GM21786 (cell line): Measurements from ENCODE around the gene WDR5B.

Experiments
- ATAC-seq: cut with Tn5 transposase; IDR thresholded peaks from one replicate; pipeline ENCODE4 v1.9.1; 2021; ENCODE audit not compliant: unreplicated experiment

WDR5B gene

DNA sequence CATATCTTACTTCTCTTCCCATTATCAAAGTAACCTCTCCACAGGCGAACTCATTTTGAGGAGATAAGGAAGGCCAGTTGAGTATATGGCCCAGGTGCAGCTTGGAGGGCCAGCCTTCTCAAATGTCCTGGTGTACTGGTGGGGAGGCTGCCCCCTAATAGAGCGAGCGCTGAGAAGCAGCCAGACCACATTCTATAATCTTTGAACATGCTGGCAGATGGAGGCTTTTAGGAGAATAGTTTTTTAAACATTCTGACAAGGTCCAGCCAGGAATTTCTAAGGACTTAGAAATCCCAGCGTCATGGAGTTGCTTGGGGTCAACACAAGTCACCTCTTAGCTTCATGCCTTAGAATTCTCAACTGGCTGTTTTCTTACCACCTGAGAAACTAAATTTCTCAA, 5.8 kb downstream of the WDR5B start:
- ATAC-seq: no peak

DNA sequence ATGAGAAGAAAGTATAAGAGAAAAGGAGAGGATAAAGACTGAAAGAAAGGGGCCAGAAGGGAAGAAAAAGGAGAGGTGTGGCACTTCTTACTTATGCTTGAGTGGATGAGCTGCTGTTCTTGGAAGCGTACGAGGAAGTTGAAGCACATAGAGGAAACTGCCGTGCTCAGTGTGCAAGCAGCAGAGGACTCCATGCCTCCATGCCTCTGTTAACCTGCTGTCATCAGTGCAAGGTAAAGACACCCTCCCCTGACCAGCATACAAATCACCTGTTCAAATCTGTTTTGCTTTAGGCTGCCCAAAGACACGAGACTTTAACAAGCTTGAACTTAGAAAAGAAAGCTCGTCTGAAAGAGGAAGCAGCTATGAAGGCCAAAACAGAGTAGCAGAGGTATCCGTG, 6.4 kb downstream of the WDR5B start:
- no peak for ATAC-seq

DNA sequence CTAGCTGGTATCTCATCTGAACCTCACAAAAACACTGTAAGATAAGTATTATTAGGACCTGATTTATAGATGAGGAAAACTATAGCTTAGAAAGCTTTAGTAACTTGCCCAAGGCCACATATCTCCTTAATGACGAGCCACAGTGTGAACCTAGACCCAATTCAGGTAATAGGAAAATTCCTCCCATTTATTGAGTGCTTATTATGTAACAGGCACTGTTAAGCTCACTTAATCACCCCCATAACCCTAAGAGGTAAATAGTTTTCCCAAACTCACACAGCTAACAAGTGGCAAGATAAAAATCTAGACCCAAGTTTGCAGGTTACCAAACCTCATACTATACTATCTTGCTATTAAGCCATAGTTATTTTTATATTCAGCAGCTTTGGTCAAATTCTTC, 7.9 kb downstream of the WDR5B start:
- no peak for ATAC-seq

DNA sequence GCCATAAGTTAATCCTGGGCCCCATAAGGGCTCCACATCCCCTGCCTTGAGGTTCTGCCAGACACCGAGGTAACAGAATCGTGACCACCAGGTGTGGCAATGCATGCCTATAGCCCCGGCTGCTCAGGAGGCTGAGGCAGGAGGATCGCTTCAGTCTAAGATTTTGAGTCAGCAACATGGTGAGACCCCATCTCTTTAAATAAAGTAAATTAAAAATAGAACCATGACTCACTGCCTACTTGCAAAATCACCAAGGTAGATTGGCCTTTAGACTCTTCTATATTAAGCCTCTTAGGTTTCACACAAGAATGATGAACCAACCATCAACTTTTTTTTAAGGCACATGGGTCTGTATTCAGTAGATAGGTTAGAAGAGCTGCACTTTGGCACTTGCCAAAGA, 9.7 kb downstream of the WDR5B start:
- no peak for ATAC-seq

DNA sequence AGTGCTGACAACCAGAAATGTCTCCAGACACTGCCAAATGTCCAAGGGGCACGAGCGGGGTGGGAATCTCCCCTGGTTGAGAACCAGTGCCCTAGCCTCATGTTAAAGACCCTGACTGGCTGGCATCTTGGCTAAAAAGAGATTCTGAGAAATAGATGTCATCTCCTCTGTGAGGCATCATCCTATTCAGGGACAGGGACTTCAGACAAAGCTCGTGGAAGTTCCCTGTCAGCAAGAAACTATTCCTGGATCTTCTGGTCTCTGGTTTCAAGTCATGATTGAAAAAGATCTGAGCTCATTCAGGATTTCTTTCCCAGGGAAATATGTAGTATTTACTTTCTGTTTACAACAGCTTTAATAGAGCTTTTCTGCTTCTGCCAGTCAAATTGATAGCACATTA, 10.8 kb downstream of the WDR5B start:
- ATAC-seq: no peak

DNA sequence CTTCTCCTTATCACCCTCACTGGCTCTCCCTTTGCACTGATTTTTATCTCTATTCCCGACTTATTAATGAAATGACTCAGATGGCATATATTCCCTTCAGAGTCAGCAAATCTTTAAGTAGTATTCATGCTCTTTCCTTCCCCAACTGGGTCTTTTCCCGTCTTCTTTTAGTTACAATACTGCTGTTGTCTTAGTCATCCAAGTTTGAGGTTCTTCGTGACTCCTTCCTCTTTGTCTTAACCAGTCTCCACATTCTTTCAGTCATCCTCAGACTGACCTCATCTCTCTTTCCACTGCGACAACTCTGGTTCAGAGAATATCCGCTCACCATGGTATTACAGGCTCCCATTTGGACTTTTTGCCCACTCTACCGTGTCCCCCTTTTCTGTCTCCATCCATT, 12.4 kb downstream of the WDR5B start:
- ATAC-seq: no peak

DNA sequence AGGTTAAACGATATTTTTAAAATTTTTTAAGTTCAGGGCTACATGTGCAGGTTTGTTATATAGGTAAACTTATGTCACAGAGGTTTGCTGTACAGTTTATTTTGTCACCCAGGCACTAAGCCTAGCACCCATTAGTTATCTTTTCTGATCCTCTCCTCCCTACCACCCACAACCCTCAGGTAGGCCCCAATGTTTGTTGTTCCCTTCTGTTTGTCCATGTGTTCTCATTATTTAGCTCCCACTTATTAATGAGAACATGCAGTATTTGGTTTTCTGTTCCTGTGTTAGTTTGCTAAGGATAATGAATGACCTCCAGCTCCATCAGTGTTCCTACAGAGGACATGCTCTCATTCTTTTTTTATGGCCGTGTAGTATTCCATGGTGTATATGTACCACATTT, 16.9 kb downstream of the WDR5B start:
- ATAC-seq: no peak

DNA sequence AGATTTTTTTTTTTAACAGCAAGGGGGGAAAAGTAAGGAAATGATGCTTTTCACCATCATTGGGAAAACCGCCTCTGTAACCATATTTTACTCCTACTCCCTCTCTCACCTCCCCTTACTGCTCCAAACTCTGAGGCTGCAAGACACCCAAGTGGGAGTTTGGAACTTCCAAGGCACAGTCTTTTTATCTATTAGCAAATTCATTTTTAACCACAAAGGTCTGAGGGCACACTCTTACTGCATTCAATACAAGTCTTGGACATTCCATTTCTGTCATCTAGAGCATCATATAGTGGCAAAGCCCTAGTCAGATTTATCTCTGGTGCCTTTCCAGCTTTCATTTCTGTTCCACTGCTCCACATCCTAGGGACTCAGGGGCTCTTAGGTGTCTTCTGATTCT, 18.7 kb downstream of the WDR5B start:
- no peak for ATAC-seq

DNA sequence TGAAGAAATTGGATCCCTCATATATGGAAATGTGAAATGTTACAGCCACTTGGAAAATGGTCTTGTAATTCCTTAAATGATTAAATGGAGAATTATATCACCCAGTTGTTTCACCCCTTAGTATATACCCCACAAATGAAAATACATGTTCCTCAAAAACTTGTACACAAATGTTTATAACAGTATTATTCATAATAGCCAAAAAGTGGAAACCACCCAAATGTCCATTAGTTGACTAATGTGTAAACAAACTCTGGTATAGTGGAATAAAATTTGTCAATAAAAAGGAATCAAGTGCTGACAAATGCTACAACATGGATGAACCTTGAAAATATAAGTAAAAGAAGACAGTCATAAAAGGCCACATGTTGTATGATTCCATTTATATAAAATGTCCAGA, 19.4 kb downstream of the WDR5B start:
- ATAC-seq: no peak

DNA sequence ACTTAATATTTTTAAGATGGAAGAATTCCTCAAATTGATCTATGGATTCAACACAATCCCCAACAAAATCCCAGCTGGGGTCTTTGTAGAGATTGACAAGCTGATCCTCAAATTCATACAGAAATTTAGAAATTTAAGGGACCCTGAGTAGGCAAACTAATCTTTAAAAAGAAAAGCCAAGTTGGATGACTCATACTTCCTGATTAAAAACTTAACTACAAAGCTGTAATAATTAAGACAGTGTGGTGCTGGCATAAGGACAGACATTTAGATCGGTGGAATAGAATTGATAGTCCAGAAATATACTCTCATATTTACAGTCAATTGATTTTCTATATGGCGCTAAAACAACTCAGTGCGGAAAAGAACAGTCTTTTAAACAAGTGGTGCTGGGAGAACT, 20.3 kb downstream of the WDR5B start:
- no peak for ATAC-seq

DNA sequence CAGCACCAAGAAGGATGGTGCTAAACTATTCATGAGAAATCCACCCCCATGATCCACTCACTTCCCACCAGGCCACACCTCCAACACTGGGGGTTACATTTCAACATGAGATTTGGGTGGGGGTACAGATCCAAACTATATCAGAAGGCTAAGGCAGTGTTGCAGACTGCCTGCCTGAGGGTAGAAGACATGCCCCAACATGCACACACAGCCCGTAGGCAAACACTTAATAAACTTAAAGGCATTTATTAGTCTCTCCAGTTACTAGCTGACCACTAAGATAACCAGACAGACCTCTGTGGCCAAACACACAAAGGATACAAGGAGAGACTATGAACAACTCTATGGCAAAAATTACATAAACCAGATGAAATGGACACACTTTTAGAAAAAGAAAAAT, 21.7 kb downstream of the WDR5B start:
- ATAC-seq: no peak

DNA sequence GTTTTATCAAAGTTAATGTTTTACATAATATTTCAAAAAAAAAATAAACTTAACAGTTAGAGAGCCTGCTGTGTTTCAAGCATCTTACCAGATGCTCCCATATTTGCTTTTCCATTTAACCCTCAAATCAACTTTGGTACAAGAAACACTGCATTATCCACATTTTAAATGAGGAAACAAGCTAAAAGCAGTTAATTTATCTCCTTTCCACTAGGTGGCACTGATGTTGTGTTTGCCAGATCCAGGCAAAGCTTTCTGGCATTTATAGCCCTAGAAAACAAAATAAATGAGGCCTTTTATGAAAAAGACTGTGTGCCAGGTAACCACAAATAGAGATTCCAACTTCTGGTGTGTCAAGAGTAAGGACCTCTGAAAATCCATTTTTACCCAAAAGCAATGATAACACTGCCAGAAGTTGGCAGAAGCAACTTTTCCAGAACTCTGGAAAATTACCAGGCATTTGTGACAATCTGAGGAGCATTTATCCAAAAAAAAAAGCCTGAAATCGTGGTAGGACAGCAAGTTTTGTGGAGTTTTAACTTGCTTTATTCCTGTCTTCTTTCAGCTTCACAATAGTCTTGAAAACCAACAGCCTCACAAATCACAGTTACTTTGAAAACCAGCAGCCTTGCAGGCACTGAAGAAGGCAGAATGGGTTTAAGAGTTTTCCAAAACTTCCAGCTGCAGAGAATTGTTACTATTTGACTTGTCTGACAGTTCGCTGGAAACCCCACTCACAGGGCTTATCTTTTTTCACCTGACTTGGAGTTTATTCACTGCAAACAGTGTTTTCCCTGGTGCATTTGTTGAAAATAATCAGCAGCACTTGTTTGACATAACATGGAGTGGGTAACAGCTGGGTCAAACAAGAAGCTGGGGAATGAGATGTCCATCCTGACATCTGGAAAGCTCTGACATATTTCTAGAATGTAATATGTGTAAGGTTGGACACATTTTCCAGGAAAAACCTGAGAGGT, 22.7 kb downstream of the WDR5B start:
- ATAC-seq: no peak

DNA sequence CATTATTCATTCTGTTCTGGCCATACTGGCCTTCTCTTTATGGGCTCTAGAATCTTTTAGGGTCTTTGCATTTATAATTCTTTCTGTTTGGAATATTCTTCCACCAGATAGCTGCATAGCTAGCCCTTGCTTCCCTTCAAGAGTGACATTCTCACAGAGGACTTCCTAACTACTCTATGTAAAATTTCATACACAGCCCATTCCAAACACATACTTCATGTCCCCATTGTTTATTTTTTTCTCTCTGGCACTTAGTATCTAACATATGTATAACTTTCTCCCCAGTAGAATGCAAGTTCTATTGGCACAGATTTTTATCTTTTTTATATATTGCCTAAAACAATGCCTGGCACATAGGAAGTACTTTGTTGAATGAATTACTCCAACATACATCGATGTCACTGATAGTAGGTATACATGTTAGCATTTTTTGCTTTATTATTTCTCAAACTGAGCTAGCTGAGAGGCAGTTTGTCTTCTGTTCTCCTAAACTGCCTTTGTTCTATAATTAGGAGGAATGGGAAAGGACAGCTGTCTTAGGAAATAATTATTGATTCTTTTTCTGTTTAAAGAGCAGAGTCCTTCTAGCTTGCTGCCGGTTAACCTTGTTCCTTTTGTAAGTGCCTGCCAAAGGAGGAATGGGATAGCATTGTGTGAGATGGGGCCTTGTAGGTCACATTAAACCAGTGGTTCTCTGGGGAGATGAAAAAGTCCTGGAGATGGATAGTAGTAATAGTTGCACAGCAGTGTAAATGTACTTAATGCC, 24.0 kb downstream of the WDR5B start:
- ATAC-seq: no peak

DNA sequence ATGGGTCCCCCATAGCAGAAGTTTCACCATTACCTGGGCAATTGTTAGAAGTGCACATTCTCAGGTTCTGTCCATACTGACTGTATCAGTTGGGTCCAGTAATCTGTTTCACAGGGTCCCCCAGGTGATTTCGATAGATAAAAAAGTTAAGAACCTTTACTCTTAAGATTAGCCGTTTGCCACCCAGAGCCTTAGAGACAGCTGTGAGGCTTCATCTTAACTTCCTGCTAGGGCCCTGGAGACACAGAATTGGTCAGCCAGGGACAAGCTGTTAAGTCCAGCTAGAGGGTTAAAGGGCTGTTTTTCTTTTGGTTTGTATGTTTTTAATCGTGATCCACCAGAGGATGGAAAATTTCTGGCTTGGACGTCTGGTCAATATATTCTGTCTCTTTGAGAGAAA, 25.2 kb downstream of the WDR5B start:
- ATAC-seq: no peak

DNA sequence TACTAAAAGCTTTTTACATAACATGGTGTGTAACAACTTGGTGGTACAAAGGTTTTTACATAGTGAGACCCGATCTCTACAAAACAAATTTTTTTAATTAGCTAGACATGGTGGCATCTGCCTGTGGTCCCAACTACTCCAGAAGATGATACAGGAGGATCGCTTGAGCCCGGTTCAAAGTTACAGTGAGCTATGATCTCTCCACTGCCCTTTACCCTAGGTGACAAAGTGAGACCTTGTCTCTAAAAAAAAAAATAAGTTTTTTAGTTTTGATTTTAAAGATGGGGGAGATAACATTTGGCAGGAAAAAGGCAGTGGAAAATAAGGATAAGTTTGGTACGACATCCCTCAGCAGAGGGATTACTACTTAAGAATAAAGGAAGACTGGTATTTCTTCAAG, 26.0 kb downstream of the WDR5B start:
- no peak for ATAC-seq

DNA sequence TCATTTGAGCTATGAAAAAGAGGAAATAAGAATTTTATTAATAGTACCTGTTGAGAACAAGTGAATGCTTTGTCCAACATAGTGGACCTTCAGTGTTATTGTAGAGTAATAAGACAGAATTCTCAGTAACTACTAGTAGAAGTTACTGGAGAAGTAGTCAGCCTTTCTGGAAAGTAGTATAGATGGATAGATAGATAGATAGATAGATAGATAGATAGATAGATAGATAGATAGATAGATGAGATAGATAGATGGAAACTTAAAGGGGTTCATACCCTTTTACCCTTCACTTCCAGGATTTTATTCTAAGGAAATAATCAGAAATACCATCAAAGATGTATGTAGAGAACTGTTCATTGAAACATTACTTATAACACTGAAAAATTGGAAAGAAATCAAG, 26.7 kb downstream of the WDR5B start:
- no peak for ATAC-seq

DNA sequence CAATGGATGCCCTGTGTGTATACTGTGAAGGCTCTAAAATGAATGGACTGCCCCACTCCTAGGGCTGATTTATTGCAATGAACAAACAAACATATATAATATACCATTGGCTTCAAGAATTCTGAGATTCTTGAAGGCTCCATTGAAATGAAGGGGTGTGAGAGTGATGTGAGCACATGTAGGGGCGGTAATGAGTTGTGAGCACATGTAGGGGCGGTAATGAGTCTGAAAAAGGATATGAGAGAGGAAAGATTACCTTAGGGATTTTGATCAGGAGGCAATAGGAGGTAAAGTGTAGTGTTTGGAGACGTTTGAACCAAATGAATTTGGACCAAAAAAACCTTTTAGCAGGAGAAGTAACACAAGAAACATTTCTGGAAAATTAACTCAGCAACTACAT, 28.2 kb downstream of the WDR5B start:
- ATAC-seq: no peak

DNA sequence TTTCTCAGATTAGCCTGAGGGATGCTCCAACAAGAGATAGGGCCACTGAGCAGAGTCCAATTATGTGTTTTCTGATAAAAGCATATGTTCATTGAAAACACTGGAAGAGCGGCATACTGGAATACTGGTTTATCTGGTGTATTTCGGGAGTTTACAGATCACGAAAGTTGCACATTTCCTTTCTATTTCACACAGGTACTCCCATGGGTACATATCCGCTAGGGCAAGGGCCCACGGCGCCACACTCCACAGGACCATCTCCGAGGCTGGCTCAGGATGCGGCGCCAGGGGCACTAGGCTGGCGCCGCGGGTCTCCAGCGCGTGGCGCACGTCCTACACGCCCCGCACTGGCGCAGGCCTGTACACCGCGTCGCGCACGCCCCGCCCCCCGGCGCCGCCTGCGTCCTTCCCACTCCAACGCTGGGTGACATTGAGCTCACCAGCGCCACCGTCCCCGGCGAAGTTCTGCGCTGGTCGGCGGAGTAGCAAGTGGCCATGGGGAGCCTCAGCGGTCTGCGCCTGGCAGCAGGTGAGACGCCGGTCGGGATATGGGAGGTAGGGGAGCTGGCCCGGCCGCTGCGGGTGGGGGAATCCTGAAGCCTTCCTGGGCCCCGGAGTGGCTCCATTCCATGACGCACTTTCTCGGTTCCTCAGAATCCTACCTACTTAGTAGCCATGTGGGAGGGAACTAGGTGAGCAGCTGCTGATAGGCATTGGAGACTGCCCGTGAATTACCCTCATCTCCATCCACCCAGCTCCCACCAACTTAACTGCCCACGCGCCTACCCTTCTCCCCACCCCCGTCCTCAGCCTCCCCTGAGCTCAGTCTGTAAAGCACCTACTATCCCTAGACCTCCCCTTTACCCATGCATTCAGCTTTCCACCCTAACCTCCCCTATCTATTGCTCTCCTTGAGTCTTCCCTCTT, 31.8 kb downstream of the WDR5B start, which contains the start of gene FAM162A:
TSS of gene FAM162A (plus strand) at position 412 of the 927 bp plus-strand sequence. CDS start at position 496, 84 bp downstream.
- ATAC-seq: peak; percentile 91

DNA sequence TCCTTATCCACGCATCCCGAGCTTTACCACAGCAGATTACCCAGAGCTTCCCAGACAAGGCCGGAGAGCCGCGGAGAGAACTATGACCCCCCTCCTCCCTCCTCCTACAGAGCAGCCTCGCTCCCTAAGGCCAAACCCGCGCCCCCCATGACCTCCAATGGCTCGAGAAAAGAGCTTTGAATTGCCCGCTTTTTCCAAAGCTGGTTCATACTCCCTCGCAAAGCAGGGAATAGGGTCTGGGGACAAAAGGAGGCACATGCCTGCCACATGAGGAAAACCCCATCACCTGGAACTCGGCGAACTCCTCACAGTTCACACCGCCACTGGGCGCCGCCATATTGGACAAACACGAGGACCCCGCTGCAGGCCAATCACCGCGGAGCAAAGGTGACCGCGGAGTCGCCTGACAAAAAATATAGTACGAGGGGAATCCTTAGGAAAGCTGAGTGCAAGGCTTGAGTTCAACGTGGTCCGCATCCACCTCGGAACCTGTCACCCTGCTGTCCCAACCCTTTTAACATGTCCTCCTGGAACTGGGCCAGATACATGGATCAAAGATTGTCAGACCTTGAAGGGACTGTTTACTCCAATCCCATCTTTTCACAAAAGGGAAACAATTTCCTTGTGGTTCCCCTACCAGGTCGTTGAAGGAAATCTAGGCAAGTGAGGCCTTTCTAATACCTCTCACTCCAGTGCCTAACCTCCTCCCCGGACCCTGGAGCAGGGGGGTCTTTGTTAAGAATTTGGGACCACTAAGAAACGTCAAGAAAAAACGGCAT, 32.8 kb downstream of the WDR5B start, which contains the start of gene MIX23:
TSS of gene MIX23 (minus strand) at position 344 of the 779 bp plus-strand sequence. CDS start at position 337, 7 bp downstream.
- ATAC-seq: peak; percentile 33

DNA sequence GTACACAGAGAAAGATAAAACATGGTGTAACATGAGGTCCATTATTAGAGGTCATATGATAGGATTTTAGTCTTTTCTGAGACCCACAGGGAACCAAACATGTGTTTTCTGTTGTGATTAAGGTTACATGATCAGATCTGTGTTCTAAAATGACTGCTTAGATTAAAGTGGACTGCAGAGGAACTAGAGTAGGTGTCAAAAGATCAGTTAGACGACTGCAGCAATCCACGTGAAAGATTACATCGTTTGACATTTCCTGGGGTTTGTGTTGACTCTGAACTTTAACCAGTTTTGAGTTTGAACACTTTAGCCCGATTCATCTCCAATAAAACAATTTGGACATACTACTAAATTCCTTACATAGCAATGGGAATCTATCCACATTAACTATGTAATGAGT, 37.9 kb downstream of the WDR5B start:
- ATAC-seq: no peak
